ENCODE results near the gene AKAP12.
"Not testable (repeated sequence)": the region's sequence is repeated elsewhere in the genome, so short reads cannot be mapped to it uniquely, and the experiment has no call there.

AKAP12 gene

DNA sequence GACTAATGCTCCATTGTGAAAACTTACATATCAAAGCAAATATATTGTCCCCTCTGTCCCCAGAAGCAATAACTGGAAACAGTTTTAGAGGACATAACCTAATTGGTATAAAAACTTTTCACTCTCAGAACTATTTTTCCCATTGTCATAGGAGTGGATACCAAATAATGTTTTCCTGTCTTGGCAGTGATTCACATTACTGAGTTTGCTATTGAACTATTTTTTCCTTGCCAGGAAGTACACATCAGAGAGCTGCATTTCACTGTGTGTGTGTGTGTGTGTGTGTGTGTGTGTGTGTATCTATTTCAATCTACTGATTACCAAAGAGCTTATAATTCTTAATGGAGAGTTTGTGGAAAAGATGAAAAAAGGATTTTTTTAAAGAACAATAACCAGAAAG is 45.4 kb downstream of the AKAP12 start:
- DNase-seq, result no peak

DNA sequence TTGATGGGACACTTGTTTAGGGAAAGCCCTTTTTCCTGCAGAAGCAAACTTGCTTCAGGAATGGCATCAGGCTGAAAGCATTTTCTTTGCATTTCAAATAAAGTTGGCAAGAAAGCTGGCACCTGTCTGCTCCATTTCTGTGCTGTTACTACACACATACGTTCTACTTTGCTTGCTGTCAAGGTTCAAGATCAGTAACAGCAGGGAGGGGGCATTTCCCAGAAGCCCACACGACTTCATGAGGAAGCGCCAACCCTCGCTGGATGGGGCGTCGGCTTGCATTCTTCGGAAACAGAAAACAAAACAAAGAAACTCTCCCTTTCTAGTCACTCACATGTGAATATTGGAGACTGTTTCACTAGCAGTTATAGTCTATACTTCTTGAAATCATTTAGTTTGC is 46.4 kb downstream of the AKAP12 start:
- DNase-seq, result no peak

DNA sequence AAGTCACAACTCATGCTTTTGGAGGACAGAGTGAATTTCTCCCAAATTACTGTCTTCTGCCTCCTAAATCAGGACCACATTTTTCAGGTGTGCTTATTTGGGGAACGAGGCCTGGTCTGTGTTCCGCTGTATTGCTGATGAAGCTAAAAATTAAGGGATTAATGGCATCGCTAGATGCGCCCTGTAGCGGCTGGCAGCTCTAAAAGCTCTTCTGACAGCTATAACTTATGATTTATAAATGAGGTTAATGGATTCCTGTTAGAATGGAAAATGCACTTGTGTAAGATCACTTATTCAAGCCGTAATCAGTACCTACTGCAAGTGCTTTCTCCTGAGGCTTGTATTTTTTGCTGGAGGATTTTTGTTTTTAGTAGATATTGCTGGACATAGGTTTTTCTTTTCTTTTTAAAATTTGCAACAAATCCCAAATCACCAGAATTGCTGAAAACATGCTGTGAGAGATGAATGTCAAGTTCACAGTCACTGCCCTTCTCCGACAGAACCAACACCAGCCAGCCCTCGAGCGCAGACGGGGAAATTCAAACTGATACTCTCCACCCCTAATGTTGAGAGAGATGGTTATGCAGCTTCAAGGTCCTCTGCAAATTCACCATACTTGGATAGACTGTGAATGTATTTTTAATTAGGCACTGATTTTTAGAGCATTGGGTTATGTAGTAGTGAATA is 49.1 kb downstream of the AKAP12 start:
- no peak for DNase-seq

GRCh38 chr6:151289399-151290007 is 49.7 kb downstream of the AKAP12 start:
- DNase-seq, result no peak

DNA sequence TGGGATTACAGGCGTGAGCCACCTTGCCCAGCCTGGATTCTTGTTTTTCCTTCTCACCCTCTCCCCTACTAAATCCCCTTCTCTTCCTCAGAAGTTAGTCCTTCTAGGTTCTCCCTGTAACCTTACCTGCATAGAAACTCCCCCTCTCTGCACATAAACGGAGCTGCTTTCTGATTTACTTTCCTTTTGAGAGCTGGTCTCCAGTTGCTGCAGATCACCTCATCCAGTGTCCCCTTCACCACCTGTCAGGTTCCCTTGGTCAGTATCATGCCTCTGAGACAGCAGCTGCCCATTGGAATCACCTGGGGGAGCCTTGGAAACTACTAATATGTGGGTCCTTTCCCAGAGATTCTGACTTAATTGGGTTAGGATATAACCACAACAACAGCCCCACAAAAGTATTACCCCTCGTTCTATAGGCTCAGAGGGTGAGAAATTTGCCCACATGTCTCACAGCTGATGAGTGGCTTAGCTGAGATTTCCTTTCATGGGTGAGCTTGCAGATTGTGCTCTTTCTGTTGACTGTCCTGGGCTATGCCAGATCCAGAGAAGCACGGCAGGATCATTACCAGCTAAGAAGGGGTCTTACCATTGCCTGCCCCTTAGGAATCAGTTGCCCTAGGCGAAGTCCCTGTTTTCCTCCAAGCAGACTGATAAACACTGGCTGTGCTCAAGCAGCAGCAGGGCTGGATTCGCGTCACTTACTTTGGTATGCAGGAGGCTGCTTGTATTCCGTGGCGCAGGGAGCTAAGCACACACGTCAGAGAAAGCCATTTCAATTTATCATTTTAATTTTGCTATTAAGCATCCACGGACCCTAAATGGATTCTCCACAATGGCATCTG is 51.3 kb downstream of the AKAP12 start:
- DNase-seq, result peak; percentile 94

GRCh38 chr6:151291722-151292059 is 51.9 kb downstream of the AKAP12 start:
- no peak for DNase-seq

DNA sequence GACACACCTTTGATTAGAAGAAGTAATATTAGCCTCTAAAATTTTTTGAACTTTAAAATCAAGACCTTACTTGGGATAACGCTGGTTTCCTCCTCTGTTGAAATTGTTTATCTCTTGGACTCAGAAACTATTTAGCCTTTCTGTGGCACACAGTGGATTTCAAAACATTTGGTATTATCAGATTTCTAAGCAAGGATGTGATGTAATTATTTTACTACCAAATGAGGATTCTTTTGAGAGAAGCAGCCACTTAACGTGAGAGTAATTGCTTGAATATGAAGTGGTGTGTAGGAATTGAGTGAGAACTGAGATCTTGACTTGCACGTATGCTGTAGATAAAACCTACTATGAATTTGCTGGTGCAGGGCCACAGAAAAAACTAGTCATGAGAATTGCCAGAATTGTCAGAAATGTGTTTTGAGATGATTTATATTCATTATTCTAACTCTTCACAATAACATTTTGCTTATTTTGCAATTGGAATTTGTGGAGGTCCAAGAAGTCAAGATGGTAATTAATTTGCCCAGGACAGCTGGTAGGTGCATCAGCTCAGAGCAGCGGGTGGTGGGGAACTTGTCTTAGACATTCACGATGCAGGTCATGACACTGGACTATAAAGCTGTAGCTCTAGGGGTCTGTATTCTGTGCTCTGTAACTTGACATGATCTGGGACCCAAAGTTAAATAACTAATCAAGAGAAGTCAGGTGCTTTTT is 53.4 kb downstream of the AKAP12 start:
- no peak for DNase-seq

GRCh38 chr6:151293688-151294016 is 53.9 kb downstream of the AKAP12 start:
- no peak for DNase-seq

GRCh38 chr6:151294561-151295101 is 54.9 kb downstream of the AKAP12 start:
- DNase-seq, result no peak

GRCh38 chr6:151297886-151298285 is 58.1 kb downstream of the AKAP12 start:
- DNase-seq, result no peak

DNA sequence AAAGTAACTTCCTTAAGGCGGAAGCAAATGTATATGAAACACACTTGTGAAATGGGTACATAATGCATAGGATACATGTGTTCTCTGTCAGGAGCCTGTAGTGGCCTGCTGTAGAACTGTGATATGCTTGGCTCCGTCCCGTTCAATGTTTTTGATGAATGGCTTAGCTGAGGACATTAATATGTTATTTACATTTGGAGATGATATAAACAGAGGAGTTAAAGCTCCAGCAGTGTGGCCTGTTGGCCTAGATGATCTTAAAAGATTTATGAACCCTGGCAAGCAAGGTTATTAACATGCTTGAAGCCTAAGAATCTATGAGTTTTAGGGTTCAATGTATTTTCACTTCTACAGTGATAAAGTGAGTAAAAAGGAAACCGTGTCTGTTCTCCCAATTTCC is 59.2 kb downstream of the AKAP12 start:
- no peak for DNase-seq

DNA sequence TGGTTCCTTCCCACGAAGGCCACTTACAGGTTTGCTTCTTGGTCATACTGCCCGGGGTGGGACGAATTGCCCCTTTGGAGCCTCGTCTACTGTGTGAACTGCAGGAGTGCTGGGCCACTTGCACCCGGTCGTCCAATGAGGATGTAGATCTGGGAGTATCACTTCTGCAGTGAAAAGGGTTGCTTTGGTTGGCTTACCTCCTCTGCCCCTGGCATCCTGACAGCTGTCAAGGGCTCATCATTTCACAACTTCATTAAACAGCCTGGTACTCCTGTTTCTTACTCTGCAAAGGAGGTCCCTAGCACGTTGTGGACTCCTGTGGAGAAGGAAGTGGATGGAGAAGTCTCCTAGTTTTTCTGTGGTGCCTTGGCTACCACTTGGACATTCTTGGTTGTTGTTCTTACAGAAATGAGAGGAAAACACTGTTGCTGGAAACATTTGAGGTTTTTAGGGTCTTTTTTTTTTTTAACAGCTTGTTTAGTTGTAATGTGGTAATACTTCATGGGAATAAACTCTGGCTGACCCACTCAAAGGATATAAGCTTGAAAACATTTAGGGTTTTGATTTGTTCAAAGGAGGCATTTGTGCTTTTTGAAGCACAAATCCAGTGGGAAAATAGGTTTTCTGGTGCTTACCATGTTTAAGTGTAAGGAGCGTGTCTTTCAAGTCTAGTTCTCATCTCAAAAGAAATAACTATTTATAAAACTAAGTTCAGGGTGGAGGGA is 60.7 kb downstream of the AKAP12 start:
- no peak for DNase-seq

GRCh38 chr6:151301547-151301946 is 61.8 kb downstream of the AKAP12 start:
- no peak for DNase-seq

DNA sequence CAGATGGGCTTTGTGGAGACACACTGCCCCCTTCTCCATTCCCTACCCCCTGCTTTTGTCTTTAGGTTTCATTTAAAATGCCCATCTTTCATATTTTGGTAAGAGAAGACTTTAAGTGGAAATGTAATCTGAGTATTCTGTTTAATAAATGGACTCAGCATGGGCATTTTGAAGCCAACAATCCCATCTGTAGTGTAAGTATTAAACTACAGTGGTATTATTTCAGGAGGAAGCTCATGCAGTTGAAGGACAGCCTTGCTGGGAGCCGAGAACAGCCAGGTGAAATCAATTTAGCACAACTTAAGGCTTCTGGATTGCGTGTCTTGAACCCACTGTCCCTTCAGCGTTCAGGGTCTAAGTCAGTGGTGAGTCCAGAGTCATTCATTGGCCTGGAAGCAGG is 63.5 kb downstream of the AKAP12 start:
- DNase-seq, result no peak

DNA sequence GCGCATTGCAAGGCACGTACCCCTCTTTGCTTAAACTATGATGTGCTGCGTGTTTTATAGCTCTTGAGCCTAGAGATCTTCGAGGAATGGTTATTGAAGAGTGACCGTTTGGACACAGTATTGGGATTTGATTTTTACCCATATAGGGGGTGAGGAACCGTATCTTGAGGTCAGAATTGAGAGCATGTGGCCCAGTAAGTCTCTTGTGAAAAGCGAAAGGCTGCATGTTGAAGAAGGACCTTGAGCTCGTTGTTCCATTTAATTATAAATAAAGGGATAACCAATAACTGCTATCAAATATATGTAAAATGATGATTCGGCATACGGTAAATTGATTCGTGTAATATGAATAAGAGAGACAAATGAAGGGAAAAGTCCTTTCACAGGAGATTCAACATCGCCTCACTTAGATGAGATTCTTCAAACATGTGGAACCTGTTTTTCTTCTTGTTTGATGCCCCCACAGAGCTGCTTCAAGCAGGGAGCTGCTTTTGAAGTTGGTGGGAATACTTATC is 66.6 kb downstream of the AKAP12 start:
- DNase-seq, result no peak

DNA sequence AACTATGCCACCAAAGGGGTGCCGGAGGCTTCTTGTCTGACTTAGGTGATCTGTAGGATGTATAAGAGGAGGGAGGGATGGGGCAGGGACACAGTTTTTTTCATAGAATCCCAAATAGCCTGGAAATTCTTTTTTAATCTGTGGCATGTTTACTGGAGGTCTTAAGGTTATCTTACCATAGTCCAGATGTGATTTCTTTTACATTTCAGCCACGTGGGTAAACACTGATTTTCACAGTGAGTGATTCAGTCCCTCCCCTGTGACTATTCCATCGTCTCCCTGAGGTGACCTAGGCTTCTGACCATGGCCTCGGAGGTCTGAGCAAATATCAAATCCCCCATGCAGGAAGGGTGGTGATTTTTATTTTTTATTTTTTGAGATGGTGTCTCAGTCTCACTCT is 67.7 kb downstream of the AKAP12 start:
- DNase-seq, result no peak

- DNase-seq, result no peak
Measured at GRCh38 chr6:151309619-151310018, 69.9 kb downstream of the AKAP12 start.

- DNase-seq, result no peak
Measured at GRCh38 chr6:151310279-151310678, 70.5 kb downstream of the AKAP12 start.

- no peak for DNase-seq
Measured at GRCh38 chr6:151310852-151311767, 71.3 kb downstream of the AKAP12 start.

DNA sequence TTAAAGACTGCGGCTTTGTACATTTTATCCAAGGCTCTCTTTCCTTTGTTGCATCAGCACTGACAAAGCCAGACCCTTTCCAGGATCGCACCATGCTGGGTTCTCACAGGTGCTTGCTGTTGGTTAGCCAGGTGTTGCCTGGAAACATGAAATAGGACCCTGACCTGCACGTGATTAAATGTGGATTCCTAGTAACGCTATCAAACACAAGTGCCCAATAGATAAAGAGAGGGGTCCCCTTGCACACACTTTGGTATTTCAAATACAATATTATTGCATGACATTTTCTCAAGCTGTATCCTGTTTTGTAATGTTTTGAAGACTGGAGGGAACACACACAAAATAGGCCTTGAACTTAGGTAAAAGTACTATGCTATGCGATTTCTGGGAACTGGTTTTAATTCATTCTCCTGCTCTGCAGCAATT is 73.3 kb downstream of the AKAP12 start:
- DNase-seq, result no peak

- not testable (repeated sequence) for DNase-seq
Measured at GRCh38 chr6:151315661-151316060, 75.9 kb downstream of the AKAP12 start.

Measured in islet precursor cell (in vitro differentiated cells).